ENCODE data around the gene SUGCT.
"Not testable (repeated sequence)": the region's sequence is repeated elsewhere in the genome, so short reads cannot be mapped to it uniquely, and the experiment has no call there.

Gene SUGCT

GRCh38 chr7:40248681-40249080 is 113.9 kb downstream of the SUGCT start:
- no peaks in the 10 kb centered on the region for H3K27me3 Mint-ChIP-seq (ENCODE audit: low read depth)
- TF ChIP-seq, protein P1, sequence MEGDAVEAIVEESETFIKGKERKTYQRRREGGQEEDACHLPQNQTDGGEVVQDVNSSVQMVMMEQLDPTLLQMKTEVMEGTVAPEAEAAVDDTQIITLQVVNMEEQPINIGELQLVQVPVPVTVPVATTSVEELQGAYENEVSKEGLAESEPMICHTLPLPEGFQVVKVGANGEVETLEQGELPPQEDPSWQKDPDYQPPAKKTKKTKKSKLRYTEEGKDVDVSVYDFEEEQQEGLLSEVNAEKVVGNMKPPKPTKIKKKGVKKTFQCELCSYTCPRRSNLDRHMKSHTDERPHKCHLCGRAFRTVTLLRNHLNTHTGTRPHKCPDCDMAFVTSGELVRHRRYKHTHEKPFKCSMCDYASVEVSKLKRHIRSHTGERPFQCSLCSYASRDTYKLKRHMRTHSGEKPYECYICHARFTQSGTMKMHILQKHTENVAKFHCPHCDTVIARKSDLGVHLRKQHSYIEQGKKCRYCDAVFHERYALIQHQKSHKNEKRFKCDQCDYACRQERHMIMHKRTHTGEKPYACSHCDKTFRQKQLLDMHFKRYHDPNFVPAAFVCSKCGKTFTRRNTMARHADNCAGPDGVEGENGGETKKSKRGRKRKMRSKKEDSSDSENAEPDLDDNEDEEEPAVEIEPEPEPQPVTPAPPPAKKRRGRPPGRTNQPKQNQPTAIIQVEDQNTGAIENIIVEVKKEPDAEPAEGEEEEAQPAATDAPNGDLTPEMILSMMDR (IDR thresholded peaks at IDR 0.05; ENCODE audit: unreplicated experiment in 3 of 3) = no peak
- H3K27ac Mint-ChIP-seq = no peak overlapping the region

DNA sequence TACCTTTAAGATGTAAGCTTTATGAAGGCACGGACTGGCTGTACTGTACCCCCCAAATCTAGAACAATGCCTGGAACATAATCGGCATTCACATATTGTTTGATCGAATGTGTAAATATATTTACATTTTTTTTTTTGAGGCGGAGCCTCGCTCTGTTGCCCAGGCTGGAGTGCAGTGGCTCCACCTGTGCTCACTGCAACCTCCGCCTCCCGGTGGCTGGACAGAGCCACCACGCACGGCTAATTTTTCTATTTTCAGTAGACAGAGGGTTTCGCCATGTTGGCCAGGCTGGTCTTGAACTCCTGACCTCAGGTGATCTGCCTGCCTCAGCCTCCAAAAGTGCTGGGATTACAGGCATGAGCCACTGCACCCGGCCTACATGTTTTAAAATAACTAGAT is 118.6 kb downstream of the SUGCT start:
- H3K4me1 Mint-ChIP-seq; H3K9me3 Mint-ChIP-seq; H3K27me3 Mint-ChIP-seq (ENCODE audit: low read depth); H3K36me3 Mint-ChIP-seq (ENCODE audit: low read depth); H3K27ac Mint-ChIP-seq; H3K4me3 Mint-ChIP-seq: not testable (repeated sequence)

More at GRCh38 chr7:40248681-40249080, 113.9 kb downstream of the SUGCT start:
- H3K4me3 Mint-ChIP-seq = no peak overlapping the region
- no peaks in the 10 kb centered on the region for H3K36me3 Mint-ChIP-seq (ENCODE audit: low read depth)
- H3K4me1 Mint-ChIP-seq = peaks cover 5% of the 10 kb centered on the region
- no peaks in the 10 kb centered on the region for H3K9me3 Mint-ChIP-seq

- Mint-ChIP-seq H3K4me1 (no peaks in the 10 kb centered on the region), H3K36me3 (ENCODE audit: low read depth) (no peaks in the 10 kb centered on the region), H3K27me3 (ENCODE audit: low read depth) (no peaks in the 10 kb centered on the region), H3K9me3 (no peaks in the 10 kb centered on the region), H3K4me3 (no peak overlapping the region), H3K27ac (no peak overlapping the region)
- TF ChIP-seq, protein P1 (IDR thresholded peaks at IDR 0.05; ENCODE audit: unreplicated experiment in 3 of 3) = no peak
These were observed 129.1 kb downstream of the SUGCT start for GRCh38 chr7:40263752-40264390.

GRCh38 chr7:40267583-40267982 is 132.8 kb downstream of the SUGCT start:
- no peaks in the 10 kb centered on the region for H3K36me3 Mint-ChIP-seq (ENCODE audit: low read depth)
- no peaks in the 10 kb centered on the region for H3K9me3 Mint-ChIP-seq
- TF ChIP-seq, protein P1 (IDR thresholded peaks at IDR 0.05; ENCODE audit: unreplicated experiment in 3 of 3) = no peak
- no peaks in the 10 kb centered on the region for H3K4me1 Mint-ChIP-seq
- H3K27me3 Mint-ChIP-seq (ENCODE audit: low read depth) = peaks cover 4% of the 10 kb centered on the region
- H3K4me3 Mint-ChIP-seq = no peak overlapping the region
- H3K27ac Mint-ChIP-seq = no peak overlapping the region

- H3K4me1 Mint-ChIP-seq; H3K4me3 Mint-ChIP-seq; H3K27me3 Mint-ChIP-seq (ENCODE audit: low read depth); H3K27ac Mint-ChIP-seq; H3K36me3 Mint-ChIP-seq (ENCODE audit: low read depth); H3K9me3 Mint-ChIP-seq: not testable (repeated sequence)
These were observed 134.0 kb downstream of the SUGCT start for GRCh38 chr7:40268810-40269209.

DNA sequence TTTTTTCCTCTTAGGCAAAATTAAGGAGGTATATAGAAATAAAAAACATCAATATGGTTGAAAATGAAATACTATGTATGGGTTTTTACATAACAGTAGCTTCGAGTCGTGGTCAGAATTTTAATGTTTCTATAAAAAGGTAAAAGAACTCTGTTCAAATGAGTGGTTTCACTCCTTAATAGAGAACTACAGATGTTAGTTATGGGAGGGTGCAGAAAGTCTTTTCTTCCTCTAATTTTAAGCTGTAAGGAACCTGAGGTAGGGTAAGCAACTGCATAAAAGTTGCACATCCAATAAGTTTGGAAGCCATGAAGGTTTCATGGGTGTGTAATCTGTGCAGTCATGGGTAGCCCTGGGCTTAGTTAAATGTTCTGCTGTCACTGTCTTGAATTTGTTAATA is 141.3 kb downstream of the SUGCT start:
- peaks cover 4% of the 10 kb centered on the region for H3K27me3 Mint-ChIP-seq (ENCODE audit: low read depth)
- H3K4me1 Mint-ChIP-seq = no peaks in the 10 kb centered on the region
- TF ChIP-seq, protein P1 (IDR thresholded peaks at IDR 0.05; ENCODE audit: unreplicated experiment in 3 of 3) = no peak
- H3K27ac Mint-ChIP-seq = no peak overlapping the region
- H3K36me3 Mint-ChIP-seq (ENCODE audit: low read depth) = peaks cover 2% of the 10 kb centered on the region
- peaks cover 4% of the 10 kb centered on the region for H3K9me3 Mint-ChIP-seq
- no peak overlapping the region for H3K4me3 Mint-ChIP-seq

DNA sequence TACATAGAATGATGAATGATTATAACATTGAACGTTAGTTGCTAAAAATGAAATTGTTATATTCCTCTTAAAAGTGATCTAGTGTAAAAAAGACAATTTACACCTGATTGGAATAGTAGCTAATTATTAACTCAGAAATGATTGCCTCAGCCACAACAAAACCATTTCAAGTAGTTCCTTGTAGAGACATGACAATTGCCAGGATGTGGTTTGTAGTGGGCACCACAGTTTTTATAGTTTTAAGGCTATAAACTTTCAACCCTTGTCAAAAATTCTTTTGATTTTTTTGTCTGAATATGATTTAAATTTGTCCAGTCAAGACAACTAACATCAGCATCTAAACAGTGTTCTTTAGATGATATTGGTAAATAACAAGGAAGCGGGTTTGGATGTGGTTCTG is 145.2 kb downstream of the SUGCT start:
- H3K4me1 Mint-ChIP-seq = no peaks in the 10 kb centered on the region

More for the DNA sequence above, 145.2 kb downstream of the SUGCT start:
- H3K4me3 Mint-ChIP-seq = no peak overlapping the region
- peaks cover 4% of the 10 kb centered on the region for H3K36me3 Mint-ChIP-seq (ENCODE audit: low read depth)
- no peaks in the 10 kb centered on the region for H3K27me3 Mint-ChIP-seq (ENCODE audit: low read depth)
- H3K27ac Mint-ChIP-seq = no peak overlapping the region
- H3K9me3 Mint-ChIP-seq = peaks cover 7% of the 10 kb centered on the region
- TF ChIP-seq, protein P1 (IDR thresholded peaks at IDR 0.05; ENCODE audit: unreplicated experiment in 3 of 3) = no peak
